ENCODE results near the gene KCNT1.

KCNT1 gene

DNA sequence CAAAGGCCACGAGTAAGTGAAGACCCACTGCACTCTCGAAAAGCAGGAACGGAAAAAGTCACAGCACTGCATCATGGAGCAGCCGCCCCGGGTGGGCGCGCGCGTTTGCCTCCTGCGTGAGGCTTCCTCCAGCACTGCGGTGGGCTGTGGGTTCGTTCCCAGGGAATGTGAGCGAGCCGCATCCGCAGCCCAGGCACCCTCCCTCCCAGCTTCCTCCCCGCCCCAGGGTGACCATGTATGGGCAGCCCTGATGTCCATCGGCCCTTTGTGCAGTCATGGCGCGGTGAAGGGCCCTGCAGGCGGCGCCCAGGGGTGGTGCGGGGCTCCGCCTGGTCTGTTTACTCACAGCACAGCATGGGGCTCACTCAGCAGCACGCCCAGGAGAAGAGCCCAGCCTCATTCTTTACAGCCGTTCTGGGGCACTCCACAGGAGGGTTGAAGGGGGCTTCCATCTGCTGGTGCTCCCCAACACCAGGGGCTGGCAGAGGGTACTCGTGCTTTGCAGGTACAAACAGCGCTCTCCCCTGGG, 32.7 kb downstream of the KCNT1 start:
- no peaks in the 10 kb centered on the region for H3K79me2 ChIP-seq (ENCODE audit: control insufficient read depth, low read length)
- H3K9me3 ChIP-seq (ENCODE audit: control insufficient read depth, insufficient read depth, low read length), result peaks cover 12% of the 10 kb centered on the region; the same call in 1 of the 2 replicates
- H4K20me1 ChIP-seq (ENCODE audit: control insufficient read depth, insufficient read depth, low read depth, low read length), result no peaks in the 10 kb centered on the region
- no peak overlapping the region for H3K4me3 ChIP-seq (ENCODE audit: low read length)
- no peaks in the 10 kb centered on the region for H3K4me1 ChIP-seq (ENCODE audit: control insufficient read depth, low read length)
- TF ChIP-seq EZH2phosphoT487 (IDR thresholded peaks at IDR 0.05; ENCODE audit: borderline replicate concordance, low read length), result no peak
- TF ChIP-seq, protein P1, sequence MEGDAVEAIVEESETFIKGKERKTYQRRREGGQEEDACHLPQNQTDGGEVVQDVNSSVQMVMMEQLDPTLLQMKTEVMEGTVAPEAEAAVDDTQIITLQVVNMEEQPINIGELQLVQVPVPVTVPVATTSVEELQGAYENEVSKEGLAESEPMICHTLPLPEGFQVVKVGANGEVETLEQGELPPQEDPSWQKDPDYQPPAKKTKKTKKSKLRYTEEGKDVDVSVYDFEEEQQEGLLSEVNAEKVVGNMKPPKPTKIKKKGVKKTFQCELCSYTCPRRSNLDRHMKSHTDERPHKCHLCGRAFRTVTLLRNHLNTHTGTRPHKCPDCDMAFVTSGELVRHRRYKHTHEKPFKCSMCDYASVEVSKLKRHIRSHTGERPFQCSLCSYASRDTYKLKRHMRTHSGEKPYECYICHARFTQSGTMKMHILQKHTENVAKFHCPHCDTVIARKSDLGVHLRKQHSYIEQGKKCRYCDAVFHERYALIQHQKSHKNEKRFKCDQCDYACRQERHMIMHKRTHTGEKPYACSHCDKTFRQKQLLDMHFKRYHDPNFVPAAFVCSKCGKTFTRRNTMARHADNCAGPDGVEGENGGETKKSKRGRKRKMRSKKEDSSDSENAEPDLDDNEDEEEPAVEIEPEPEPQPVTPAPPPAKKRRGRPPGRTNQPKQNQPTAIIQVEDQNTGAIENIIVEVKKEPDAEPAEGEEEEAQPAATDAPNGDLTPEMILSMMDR (IDR thresholded peaks at IDR 0.05; ENCODE audit: low read depth, low read length, poor library complexity, severe bottlenecking), result no peak
- H3K36me3 ChIP-seq (ENCODE audit: control insufficient read depth, low read length), result no peaks in the 10 kb centered on the region
- H3K27me3 ChIP-seq (ENCODE audit: control insufficient read depth, low read length), result no peaks in the 10 kb centered on the region
- H3F3A ChIP-seq (ENCODE audit: control insufficient read depth, insufficient read depth), result no peaks in the 10 kb centered on the region
- H3K27ac ChIP-seq (ENCODE audit: low read depth, low read length), result no peak overlapping the region
- H3K9me2 ChIP-seq (replicated peaks; ENCODE audit: control insufficient read depth, low read length), result no peaks in the 10 kb centered on the region
- no peak overlapping the region for H3K4me2 ChIP-seq (ENCODE audit: low read length)

- Histone ChIP-seq H3K9me2 (replicated peaks; ENCODE audit: control insufficient read depth, low read length) (no peaks in the 10 kb centered on the region), H3K4me2 (ENCODE audit: low read length) (no peak overlapping the region), H3K27me3 (ENCODE audit: control insufficient read depth, low read length) (no peaks in the 10 kb centered on the region), H3K36me3 (ENCODE audit: control insufficient read depth, low read length) (no peaks in the 10 kb centered on the region), H3K4me1 (ENCODE audit: control insufficient read depth, low read length) (no peaks in the 10 kb centered on the region), H3K9me3 (ENCODE audit: control insufficient read depth, insufficient read depth, low read length) (peaks cover 12% of the 10 kb centered on the region; the same call in 1 of the 2 replicates), H3K4me3 (ENCODE audit: low read length) (no peak overlapping the region), H4K20me1 (ENCODE audit: control insufficient read depth, insufficient read depth, low read depth, low read length) (no peaks in the 10 kb centered on the region), H3K79me2 (ENCODE audit: control insufficient read depth, low read length) (no peaks in the 10 kb centered on the region), H3F3A (ENCODE audit: control insufficient read depth, insufficient read depth) (no peaks in the 10 kb centered on the region), H3K27ac (ENCODE audit: low read depth, low read length) (no peak overlapping the region)
- TF ChIP-seq, protein P1 (IDR thresholded peaks at IDR 0.05; ENCODE audit: low read depth, low read length, poor library complexity, severe bottlenecking), result no peak
- no peak for TF ChIP-seq EZH2phosphoT487 (IDR thresholded peaks at IDR 0.05; ENCODE audit: borderline replicate concordance, low read length)
Measured at GRCh38 chr9:135736272-135736978, 34.4 kb downstream of the KCNT1 start.

DNA sequence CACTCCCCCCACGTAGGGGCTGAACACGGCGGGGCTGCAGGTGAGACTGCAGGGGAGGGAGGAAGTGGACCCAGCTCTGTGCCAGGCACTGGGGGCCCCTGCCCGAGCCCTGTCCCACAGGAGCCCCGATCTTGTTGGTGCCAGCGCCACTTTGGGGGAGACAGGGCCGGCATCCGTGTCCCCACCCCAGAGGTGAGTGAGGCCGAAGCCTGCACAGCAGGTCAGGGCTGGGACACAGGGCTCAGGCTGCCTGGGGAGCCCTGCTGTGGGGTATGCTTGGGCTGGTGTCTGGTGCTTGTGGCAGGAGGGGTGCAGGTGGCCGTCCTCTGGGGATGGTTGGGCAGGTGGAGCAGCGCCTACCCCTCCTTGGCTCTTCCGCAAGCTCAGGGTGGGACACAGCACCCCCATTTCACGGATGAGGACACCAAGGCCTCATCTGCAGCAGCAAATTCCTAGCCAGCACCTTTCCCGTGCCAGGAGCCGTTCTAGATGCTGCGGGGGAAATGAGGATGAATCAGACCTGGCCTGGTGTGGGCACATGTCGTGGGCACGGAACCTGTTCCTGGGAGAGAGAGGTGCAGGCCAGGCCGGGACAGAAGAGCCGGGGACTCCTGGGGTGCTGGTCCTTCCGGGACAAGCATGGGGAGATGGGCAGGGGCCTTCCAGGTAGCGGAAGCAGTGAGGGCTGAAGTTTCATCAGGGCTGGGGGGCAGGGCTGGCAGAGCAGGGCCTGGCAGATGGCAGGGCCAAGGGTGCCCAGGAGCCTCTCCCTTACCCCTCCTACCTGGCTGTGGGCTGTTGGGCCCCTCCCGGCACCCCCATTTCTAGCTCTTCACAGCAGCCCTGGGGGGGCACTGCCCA, 35.2 kb downstream of the KCNT1 start:
- no peak overlapping the region for H3K27ac ChIP-seq (ENCODE audit: low read depth, low read length)
- TF ChIP-seq EZH2phosphoT487 (IDR thresholded peaks at IDR 0.05; ENCODE audit: borderline replicate concordance, low read length), result no peak
- TF ChIP-seq, protein P1 (IDR thresholded peaks at IDR 0.05; ENCODE audit: low read depth, low read length, poor library complexity, severe bottlenecking), result no peak
- H4K20me1 ChIP-seq (ENCODE audit: control insufficient read depth, insufficient read depth, low read depth, low read length), result no peaks in the 10 kb centered on the region
- H3K4me2 ChIP-seq (ENCODE audit: low read length), result no peak overlapping the region
- H3K9me2 ChIP-seq (replicated peaks; ENCODE audit: control insufficient read depth, low read length), result no peaks in the 10 kb centered on the region
- H3K9me3 ChIP-seq (ENCODE audit: control insufficient read depth, insufficient read depth, low read length), result peaks cover 12% of the 10 kb centered on the region; the same call in 1 of the 2 replicates
- no peak overlapping the region for H3K4me3 ChIP-seq (ENCODE audit: low read length)
- H3K27me3 ChIP-seq (ENCODE audit: control insufficient read depth, low read length), result no peaks in the 10 kb centered on the region
- H3F3A ChIP-seq (ENCODE audit: control insufficient read depth, insufficient read depth), result no peaks in the 10 kb centered on the region
- H3K79me2 ChIP-seq (ENCODE audit: control insufficient read depth, low read length), result no peaks in the 10 kb centered on the region
- H3K36me3 ChIP-seq (ENCODE audit: control insufficient read depth, low read length), result no peaks in the 10 kb centered on the region
- H3K4me1 ChIP-seq (ENCODE audit: control insufficient read depth, low read length), result no peaks in the 10 kb centered on the region

Measured in DOHH2 (cell line).